Right ventricle myocardium inferior (tissue), 1 donor: ENCODE results near the gene TMED3. TPM values are rescaled to one million over a fixed set of nuclear protein-coding genes. Genes with fewer than 3 reads are reported as not detected.

Source experiments
- ATAC-seq: fragments of 200-7000 bp; cut with Tn5 transposase; one replicate; pipeline ENCODE4 v1.9.1; 2020; ENCODE audit warnings: mild to moderate bottlenecking, moderate library complexity
- DNase-seq: peaks from one replicate; pipeline ENCODE4 v3.0.0; 2021; ENCODE audit errors: missing footprints
- intact Hi-C: fragments of 100-400 bp; cut with DNase I; formaldehyde crosslinking; loops from one replicate; pipeline ENCODE4 v1.11.0; 2022
- long read RNA-seq: library from polyadenylated mRNA; unstranded; transcript quantifications from one replicate; pipeline ENCODE4 v2.0.0, GENCODE V29; 2021
- total RNA-seq: library from RNA; stranded (reverse); fragmentation: NEBNext Ultra II Directional; extraction: Animal tissue kit (Norgen Biotek cat#: 25700); gene quantifications from one replicate; pipeline ENCODE4 v1.2.1, GENCODE V29; 2021
- donor health status: DM: no; HTN: yes; CAD: no; lungs with severe emphysema.

The TMED3 gene
- total RNA-seq: 19.3 TPM
- long read RNA-seq, transcript TMED3-201 (3 exons, 1,475 nt): major isoform, 24 of 25 reads
- long read RNA-seq, partial matches to known transcripts: 0 of 25 reads
- long read RNA-seq, other reads (novel, unspliced or antisense): 1 of 25 reads

GRCh38 chr15:79310985-79311900 is at the start of gene TMED3:
Gene TMED3, plus strand, starts transcription at chr15:79311112. Its CDS starts 138 bp downstream, at chr15:79311250.
- peak; percentile 92 for ATAC-seq
- peak; percentile 82 for DNase-seq
- intact Hi-C loops: no loop called here

- intact Hi-C loops: no loop called here
- DNase-seq (no peak), ATAC-seq (no peak)
Observed at GRCh38 chr15:79261836-79262235, 49.1 kb upstream of the TMED3 start.

DNA sequence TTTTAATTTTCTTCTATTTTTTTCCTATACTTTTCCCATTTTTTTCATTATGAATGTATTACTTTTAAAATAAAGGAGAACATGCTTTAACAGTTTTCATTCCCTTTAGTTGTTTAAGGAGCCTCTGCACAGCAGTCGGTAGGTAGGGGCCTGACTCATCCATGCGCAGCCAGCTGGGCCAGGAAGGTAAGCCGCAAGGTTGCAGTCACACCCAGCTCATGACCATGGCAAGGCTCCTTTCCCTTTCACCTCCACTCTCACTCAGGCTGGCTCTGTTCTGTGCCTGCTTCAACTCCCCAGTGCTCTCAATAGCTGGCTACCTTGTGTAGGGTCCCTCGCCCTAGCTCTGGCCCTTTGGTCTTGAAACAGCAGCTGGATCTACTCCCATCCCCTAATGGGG is 45.7 kb upstream of the TMED3 start:
- intact Hi-C loops: no loop called here
- no peak for DNase-seq
- ATAC-seq: no peak

DNA sequence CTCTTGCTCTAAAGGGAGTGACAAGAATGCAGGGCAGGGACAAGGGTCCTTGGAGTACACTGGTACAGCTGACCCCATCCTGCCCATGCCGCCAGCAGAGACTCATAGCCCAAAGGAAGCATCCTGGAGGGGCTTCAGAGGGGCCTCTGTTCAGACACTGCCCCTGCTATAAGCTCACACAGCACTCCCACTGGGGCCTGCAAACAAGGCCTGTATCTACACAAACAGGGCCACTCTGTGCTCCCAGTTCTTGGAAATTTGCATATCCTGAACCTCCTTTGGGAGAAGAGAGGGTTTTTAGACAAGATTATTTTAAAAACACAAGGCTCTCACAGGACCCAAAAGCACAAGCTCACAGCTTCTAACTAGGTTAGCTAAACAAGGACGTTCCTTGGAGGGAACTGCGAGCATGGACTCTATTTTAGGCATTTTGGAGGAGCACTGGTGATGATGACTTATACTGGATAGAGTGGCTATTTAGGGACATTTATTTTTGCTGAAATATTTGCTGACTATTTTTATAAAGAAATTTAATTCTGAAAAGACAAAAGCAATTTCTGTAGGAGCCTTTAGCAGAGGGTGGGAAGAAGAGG is 44.8 kb upstream of the TMED3 start:
- intact Hi-C loops: no loop called here
- no peak for DNase-seq
- peak; percentile 72 for ATAC-seq

DNA sequence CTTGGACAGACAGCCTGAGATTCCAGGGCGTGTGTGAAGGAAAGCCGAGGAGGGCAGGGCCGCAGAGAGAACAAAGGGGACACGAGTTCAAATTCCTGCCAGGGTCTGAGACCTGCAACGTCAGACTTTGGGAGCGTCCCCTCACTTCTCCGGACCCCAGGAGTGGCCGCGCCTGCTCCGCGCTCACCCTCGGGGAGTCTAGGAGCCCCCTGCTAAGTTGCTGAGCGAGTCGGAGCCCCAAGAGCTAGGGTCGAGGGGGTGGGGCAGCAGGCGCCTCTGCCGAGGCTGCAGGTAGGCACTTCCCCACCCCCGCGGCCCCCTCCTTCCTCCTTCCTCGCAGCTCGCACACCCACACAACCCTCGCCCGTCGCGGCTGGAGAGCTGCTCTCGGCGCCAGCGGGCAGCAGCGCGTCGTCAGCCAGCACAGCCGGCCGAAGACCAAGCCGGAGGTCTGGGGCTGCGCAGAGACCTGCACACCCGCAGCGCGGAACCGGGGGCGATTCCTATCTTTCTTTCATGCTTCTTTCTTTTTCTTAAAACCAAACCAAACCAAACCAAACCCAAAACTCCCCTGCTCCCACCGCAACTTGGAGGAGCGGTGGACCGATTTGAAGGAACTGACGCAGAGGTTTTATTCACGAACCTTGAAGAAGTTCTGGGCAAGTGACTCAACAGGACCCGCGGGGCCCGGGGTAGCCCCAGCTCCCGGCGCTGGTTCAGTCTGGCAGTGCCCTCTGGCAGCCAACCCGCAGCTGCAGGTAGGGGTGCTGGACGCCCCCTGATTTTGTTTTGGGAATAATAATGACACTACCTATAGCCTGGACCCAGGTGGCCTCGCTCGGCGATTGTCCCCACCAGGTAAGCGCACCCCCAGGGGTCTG is 28.3 kb upstream of the TMED3 start, which contains the start of gene ANKRD34C:
ANKRD34C (plus strand) TSS at position 352 of the 881 bp plus-strand sequence. CDS start 10,563 bp downstream, outside the sequence.
- ATAC-seq (no peak), DNase-seq (no peak)
- intact Hi-C loops: no loop called here

DNA sequence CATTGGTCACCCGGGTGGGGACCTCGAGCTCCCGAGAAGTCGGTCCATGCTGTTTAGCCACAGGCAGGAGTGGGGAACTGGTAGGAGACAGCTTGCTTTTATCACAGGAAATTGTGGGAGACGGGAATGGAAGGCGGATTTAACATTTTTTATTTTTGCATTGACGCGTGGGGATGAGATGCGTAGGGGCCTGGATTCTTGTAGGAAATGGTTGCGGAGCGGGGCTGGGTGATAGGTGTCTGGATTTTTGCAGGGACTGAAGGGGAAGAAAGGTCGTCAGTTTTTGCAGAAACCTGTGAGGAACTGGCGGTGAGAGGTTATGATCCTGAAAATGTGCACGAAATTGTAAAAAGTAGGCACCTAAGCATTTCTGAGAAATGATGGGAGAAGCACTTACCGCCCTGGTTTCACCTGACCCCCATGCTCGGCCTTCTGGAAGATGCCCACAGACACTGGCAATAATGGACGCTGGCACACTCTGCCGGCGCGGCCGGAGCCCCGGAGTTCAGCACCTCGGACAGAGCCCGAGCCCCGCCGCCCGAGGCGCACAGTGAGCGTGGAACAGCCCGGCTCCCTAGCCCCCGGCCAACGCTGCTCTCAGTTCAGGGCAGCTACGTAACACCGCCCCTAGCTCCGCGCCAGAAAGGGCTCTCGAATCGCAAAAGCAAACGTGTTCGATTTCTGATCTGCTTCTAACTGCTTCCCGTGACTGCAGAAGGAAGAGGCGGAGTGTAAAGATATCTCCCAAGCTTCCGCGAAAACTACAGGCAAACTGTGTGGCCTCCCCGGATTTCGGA is 27.5 kb upstream of the TMED3 start:
- intact Hi-C loops: no loop called here
- ATAC-seq (peak; percentile 57), DNase-seq (no peak)

GRCh38 chr15:79290642-79291275 is 20.2 kb upstream of the TMED3 start:
- DNase-seq (no peak), ATAC-seq (no peak)
- intact Hi-C loops: no loop called here

DNA sequence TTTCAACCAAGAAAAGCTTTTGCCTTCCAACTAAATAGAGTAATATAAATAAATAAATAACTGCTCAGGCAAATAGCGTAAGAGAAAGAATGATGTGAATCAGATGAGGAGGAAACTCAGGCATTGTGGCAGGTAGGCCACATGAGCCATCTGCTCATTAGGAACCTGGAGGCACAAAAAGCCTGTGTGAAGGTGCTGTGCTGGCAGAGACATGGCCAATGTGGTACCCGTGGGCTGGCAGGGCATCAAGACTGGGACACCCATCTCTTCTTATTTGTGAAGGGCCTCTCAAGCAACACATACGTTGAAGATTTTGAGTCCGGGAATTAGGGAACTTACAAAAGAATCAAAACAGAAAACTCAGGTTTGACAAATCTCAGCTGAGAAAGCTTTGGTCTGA is 18.9 kb upstream of the TMED3 start:
- no peak for DNase-seq
- no peak for ATAC-seq
- intact Hi-C loops: no loop called here

DNA sequence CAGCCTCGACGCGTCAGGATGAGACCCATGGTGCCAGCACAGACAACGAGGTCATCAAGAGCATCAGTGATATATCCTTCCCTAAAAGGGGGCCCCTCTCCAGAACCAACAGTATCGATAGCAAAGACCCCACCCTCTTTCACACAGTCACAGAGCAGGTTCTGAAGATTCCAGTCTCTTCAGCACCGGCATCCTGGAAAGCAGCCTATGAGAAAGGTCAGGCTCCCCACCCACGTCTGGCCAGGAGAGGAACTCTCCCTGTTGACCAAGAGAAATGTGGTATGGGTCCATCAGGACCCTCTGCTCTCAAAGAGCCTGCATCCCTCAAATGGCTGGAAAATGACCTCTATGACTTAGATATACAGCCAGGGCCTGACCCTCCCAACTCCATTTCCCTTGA is 16.8 kb upstream of the TMED3 start:
- intact Hi-C loops: no loop called here
- no peak for DNase-seq
- no peak for ATAC-seq

DNA sequence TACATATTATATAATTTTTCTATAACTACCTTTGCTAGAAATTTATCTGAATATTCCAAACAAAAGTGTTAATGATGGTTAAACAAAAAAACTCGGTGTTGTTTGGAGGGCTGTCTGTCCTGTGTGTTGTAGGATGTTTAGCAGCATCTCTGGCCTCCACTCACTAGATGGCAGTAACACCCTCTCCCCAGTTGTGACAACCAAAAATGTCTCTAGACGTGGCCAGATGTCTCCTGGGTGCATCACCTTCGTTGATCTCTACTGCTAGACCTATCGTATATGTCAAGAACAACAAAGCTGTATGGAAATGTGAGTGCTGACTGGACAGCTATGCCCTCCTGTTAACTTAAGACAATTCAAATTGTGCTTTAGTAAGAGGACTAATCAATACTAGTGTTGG is 14.3 kb upstream of the TMED3 start:
- intact Hi-C loops: no loop called here
- ATAC-seq: no peak
- no peak for DNase-seq

DNA sequence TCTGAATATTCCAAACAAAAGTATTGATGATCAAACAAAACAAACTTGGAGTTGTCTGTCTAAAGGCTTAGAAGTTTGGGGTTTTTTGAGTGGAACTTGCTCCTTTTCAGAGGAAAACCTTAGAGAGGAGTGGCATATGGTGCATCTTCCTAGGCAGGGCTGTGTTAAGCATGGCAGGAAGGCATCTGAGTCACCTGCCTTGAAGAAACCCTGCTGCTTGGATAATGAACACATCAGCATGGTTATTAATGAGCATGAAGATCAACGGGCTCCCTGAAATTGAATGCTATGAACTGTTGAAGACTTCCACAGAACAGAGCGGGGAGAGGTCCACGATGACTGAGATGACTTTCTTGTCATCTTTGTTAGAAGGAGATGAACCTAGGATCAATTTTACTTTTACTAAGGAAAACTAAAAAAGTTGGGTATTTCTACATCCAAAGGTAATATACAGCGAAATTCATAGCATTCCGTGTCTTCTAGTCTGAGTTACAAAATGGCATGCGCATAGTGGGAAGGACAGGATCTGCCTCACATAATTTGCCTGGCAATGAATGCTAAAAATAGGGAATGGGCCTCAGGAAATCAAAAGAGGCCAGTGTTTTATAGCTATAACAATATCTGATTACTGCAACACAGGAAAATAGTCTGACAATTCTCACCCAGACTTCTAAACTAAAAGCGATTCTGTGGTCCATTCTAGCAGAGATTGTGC is 11.6 kb upstream of the TMED3 start:
- intact Hi-C loops: no loop called here

GRCh38 chr15:79299841-79300235 is 11.1 kb upstream of the TMED3 start:
- DNase-seq (no peak), ATAC-seq (no peak)
- intact Hi-C loops: no loop called here

More for the DNA sequence above, 11.6 kb upstream of the TMED3 start:
- no peak for DNase-seq
- no peak for ATAC-seq

DNA sequence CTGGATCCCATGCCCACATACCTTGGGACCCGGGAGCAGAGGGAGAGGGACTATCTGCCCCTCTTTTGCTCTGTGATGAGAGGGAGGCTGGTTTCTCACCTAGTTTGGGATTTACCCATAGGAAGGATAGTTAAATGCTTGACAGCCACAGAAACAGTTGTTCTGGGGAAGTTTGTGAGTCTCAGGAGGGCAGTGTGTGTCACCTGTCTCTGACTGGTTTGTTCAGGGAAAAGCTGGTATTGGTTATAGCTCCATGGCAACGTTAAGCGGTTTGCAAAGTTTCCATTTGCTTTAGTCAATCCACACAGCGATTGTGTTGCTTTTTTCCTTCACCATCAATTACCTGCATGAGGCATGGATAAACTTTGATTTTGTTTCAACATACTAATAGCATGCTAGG is 3.7 kb upstream of the TMED3 start:
- no peak for DNase-seq
- intact Hi-C loops: no loop called here

GRCh38 chr15:79308874-79309273 is 2.0 kb upstream of the TMED3 start:
- no peak for DNase-seq
- intact Hi-C loops: no loop called here
- ATAC-seq: no peak

More for the DNA sequence above, 3.7 kb upstream of the TMED3 start:
- ATAC-seq: no peak

- intact Hi-C loops: no loop called here
- ATAC-seq: peak; percentile 31
- no peak for DNase-seq
Observed at GRCh38 chr15:79310612-79310984, 314 bp upstream of the TMED3 start.

GRCh38 chr15:79311901-79312553 is 1.1 kb downstream of the TMED3 start:
- ATAC-seq (no peak), DNase-seq (no peak)
- intact Hi-C loops: no loop called here

GRCh38 chr15:79314186-79314585 is 3.3 kb downstream of the TMED3 start:
- DNase-seq: no peak
- ATAC-seq: no peak
- intact Hi-C loops: no loop called here
